ENCODE data around the gene BMERB1. TPM values are rescaled to one million over a fixed set of nuclear protein-coding genes. Genes with fewer than 3 reads are reported as not detected.
A peak's percentile ranks its signal among the peaks of the same experiment; 100 is the strongest.
"Not testable (repeated sequence)": the region's sequence is repeated elsewhere in the genome, so short reads cannot be mapped to it uniquely, and the experiment has no call there.

The BMERB1 gene
- polyA plus RNA-seq, 4 donors = 0.89 to 20.9 (median 4.7) TPM

DNA sequence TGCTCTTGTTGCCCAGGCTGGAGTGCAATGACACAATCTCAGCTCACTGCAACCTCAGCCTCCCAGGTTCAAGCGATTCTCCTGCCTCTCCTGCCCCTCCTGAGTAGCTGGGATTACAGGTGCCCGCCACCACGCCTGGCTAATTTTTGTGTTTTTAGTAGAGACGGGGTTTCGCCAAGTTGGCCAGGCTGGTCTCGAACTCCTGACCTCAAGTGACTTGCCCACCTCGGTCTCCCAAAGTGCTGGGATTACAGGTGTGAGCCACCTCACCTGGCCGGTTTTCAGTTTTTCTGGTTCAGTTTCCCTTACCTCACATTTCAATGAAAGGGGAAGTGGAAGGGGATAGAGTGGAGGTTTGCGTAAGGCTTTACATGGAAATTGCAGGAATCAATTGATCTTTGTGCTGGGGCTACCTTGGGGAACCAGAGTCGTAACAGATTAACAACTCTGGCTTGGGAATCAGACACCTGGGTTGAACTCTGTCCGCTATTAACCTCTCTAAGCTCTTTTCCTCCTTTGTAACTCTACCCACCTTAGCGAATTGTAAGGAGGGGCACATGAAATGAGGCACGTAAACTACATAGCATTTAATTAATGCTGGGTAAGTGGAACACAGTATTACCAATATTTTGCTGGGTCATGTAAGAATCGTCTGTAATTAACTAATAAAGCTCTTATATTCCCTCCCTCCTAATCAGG is 35.6 kb upstream of the BMERB1 start:
- peak overlapping the region in 2 of 3 donors; percentile 33 to 44 for H3K27ac ChIP-seq (ENCODE audit: low read depth in 1 of 3, low read length in 2 of 3)
- 35 to 62% (median 37%) methylated on average over 14 of the region's 14 CpGs for WGBS, 3 donors
- H3K4me3 ChIP-seq (ENCODE audit: low read depth in 1 of 3, low read length in 3 of 3) = no peak overlapping the region
- H3K9me3 ChIP-seq (ENCODE audit: control insufficient read depth in 2 of 2, insufficient read depth in 1 of 2, low read depth in 1 of 2, low read length in 1 of 2) = no peaks in the 10 kb centered on the region
- peaks cover 0 to 11% (median 0%) of the 10 kb centered on the region in 3 donors for H3K4me1 ChIP-seq (ENCODE audit: control insufficient read depth in 3 of 3, insufficient read depth in 2 of 3, low read depth in 1 of 3, low read length in 2 of 3)
- no peaks in the 10 kb centered on the region for H3K27me3 ChIP-seq (ENCODE audit: control insufficient read depth in 3 of 3, insufficient read depth in 3 of 3, low read length in 3 of 3)
- FAIRE-seq (no peak), DNase-seq (peak; percentile 83 to 87)
- H3K36me3 ChIP-seq (ENCODE audit: control insufficient read depth in 3 of 3, insufficient read depth in 2 of 3, low read depth in 1 of 3, low read length in 3 of 3) = peaks cover 0 to 15% (median 0%) of the 10 kb centered on the region in 3 donors

DNA sequence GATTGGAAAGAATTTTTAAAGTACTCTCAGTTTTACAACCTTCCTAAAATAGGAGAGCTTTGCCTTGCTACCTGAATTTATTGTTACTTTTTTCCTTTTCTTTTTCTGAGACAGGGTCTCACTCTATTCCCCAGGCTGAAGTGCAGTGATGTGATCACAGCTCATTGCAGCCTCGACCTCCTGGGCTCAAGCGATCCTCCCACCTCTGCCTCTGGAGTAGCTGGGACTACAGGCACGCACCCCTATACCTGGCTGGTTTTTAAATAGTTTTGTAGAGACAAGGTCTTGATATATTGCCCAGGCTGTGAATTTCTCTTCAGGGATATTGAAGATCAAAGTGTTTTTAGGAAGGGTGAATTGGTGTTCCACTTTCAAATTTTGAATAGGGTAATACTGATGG is 35.1 kb upstream of the BMERB1 start:
- Histone ChIP-seq H3K36me3 (ENCODE audit: control insufficient read depth in 3 of 3, insufficient read depth in 2 of 3, low read depth in 1 of 3, low read length in 3 of 3) (peaks cover 0 to 15% (median 0%) of the 10 kb centered on the region in 3 donors), H3K4me1 (ENCODE audit: control insufficient read depth in 3 of 3, insufficient read depth in 2 of 3, low read depth in 1 of 3, low read length in 2 of 3) (peaks cover 0 to 11% (median 0%) of the 10 kb centered on the region in 3 donors), H3K27me3 (ENCODE audit: control insufficient read depth in 3 of 3, insufficient read depth in 3 of 3, low read length in 3 of 3) (no peaks in the 10 kb centered on the region), H3K27ac (ENCODE audit: low read depth in 1 of 3, low read length in 2 of 3) (no peak overlapping the region), H3K4me3 (ENCODE audit: low read depth in 1 of 3, low read length in 3 of 3) (no peak overlapping the region), H3K9me3 (ENCODE audit: control insufficient read depth in 2 of 2, insufficient read depth in 1 of 2, low read depth in 1 of 2, low read length in 1 of 2) (no peaks in the 10 kb centered on the region)
- FAIRE-seq = no peak
- 32 to 68% (median 67%) methylated on average over 3 of the region's 3 CpGs for WGBS, 3 donors
- no peak for DNase-seq

DNA sequence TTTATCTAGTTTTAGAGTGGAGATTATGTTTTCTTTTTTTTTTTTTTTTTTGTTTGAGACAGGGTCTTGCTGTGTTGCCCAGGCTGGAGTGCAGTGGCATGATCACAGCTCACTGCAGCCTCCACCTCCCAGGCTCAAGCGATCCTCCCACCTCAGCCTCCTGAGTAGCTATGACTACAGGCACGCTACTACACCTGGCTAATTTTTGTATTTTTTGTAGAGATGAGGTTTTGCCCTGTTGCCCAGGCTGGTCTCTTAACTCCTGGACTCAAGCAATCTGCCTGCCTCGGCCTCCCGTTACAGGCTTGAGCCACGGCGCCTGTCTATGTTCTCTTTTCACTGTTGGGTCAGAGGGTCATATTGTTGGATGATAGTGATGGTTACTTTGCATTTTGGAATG is 34.1 kb upstream of the BMERB1 start:
- not testable (repeated sequence) for H3K27me3 ChIP-seq (ENCODE audit: control insufficient read depth in 3 of 3, insufficient read depth in 3 of 3, low read length in 3 of 3); H3K4me3 ChIP-seq (ENCODE audit: low read depth in 1 of 3, low read length in 3 of 3); H3K9me3 ChIP-seq (ENCODE audit: control insufficient read depth in 2 of 2, insufficient read depth in 1 of 2, low read depth in 1 of 2, low read length in 1 of 2); FAIRE-seq; H3K27ac ChIP-seq (ENCODE audit: low read depth in 1 of 3, low read length in 2 of 3); DNase-seq
- WGBS, 3 donors = 93 to 96% (median 93%) methylated on average over 6 of the region's 6 CpGs
- Histone ChIP-seq H3K36me3 (ENCODE audit: control insufficient read depth in 3 of 3, insufficient read depth in 2 of 3, low read depth in 1 of 3, low read length in 3 of 3) (peaks cover 0 to 18% (median 0%) of the 10 kb centered on the region in 3 donors), H3K4me1 (ENCODE audit: control insufficient read depth in 3 of 3, insufficient read depth in 2 of 3, low read depth in 1 of 3, low read length in 2 of 3) (peaks cover 0 to 11% (median 0%) of the 10 kb centered on the region in 3 donors)

DNA sequence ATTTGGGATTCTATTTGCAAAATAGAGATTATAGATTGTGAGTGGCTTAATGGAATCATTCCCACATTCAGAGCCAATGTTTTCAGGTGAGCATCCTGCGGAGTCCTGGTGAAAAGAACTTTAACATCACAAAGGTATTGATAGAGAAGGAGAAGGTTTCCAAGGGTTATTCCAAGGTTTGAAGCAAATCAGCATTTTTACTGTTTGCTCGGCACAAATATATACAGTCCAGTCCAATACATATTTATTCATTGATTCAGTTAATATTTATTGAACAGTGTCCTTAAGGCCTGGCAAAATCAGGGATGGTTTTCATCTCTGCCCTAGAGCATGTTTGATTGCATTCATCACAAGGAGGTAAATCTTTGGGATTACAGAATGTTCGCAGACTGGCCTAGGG is 32.4 kb upstream of the BMERB1 start:
- no peaks in the 10 kb centered on the region for H3K9me3 ChIP-seq (ENCODE audit: control insufficient read depth in 2 of 2, insufficient read depth in 1 of 2, low read depth in 1 of 2, low read length in 1 of 2)
- no peak for FAIRE-seq
- 92 to 93% (median 93%) methylated on average over 3 of the region's 3 CpGs for WGBS, 3 donors

DNA sequence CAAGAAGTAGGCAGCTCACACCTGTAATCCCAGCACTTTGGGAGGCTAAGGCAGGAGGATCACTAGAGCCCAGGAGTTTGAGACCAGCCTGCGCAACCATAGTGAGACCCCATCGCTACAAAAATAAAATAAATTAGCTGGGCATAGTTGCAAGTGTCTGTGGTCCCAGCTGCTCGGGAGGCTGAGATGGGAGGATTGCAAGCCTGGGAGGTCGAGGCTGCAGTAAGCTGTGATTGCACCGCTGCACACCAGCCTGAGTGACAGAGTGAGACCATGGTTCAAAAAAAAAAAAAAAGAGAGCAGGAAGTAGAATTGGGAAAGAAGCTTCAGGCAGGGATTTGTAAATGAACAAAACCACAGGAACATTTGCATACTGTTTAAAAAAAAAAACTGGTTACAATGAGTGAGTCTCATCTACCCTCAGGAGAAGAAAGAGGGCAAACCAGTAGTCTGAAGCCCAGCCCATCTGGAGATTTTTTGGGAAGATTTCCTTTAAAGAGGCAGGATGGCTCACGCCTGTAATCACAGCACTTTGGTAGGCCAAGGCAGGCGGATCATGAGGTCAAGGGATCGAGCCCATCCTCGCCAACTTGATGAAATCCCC is 30.9 kb upstream of the BMERB1 start:
- no peak for DNase-seq

More for the DNA sequence above, 32.4 kb upstream of the BMERB1 start:
- Histone ChIP-seq H3K4me3 (ENCODE audit: low read depth in 1 of 3, low read length in 3 of 3) (no peak overlapping the region), H3K27me3 (ENCODE audit: control insufficient read depth in 3 of 3, insufficient read depth in 3 of 3, low read length in 3 of 3) (no peaks in the 10 kb centered on the region), H3K36me3 (ENCODE audit: control insufficient read depth in 3 of 3, insufficient read depth in 2 of 3, low read depth in 1 of 3, low read length in 3 of 3) (peaks cover 0 to 18% (median 0%) of the 10 kb centered on the region in 3 donors), H3K27ac (ENCODE audit: low read depth in 1 of 3, low read length in 2 of 3) (no peak overlapping the region), H3K4me1 (ENCODE audit: control insufficient read depth in 3 of 3, insufficient read depth in 2 of 3, low read depth in 1 of 3, low read length in 2 of 3) (peaks cover 0 to 11% (median 0%) of the 10 kb centered on the region in 3 donors)
- no peak for DNase-seq

DNA sequence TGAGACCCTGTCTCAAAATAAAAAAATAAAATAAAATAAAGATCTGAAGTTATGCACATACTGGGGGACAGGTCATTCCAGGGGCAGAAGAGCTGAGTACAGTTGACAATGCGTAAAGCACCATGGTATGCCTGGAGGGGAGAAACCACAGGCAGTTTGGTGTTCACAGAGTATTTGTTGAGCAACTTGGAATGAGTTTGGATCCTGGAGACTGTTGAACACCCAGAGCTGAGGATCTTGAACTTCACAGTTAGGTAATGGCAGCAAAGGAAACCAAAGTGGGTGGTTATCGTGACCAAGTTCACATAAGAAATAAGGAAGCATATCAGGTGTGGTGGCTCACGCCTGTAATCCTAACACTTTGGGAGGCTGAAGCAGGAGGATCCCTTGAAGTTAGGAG is 30.3 kb upstream of the BMERB1 start:
- not testable (repeated sequence) for H3K9me3 ChIP-seq (ENCODE audit: control insufficient read depth in 2 of 2, insufficient read depth in 1 of 2, low read depth in 1 of 2, low read length in 1 of 2); H3K4me3 ChIP-seq (ENCODE audit: low read depth in 1 of 3, low read length in 3 of 3); H3K27me3 ChIP-seq (ENCODE audit: control insufficient read depth in 3 of 3, insufficient read depth in 3 of 3, low read length in 3 of 3); H3K27ac ChIP-seq (ENCODE audit: low read depth in 1 of 3, low read length in 2 of 3); DNase-seq; H3K4me1 ChIP-seq (ENCODE audit: control insufficient read depth in 3 of 3, insufficient read depth in 2 of 3, low read depth in 1 of 3, low read length in 2 of 3); FAIRE-seq
- WGBS, 3 donors = 87 to 92% (median 88%) methylated on average over 3 of the region's 3 CpGs
- H3K36me3 ChIP-seq (ENCODE audit: control insufficient read depth in 3 of 3, insufficient read depth in 2 of 3, low read depth in 1 of 3, low read length in 3 of 3) = peaks cover 0 to 18% (median 1%) of the 10 kb centered on the region in 3 donors

More for the DNA sequence above, 30.9 kb upstream of the BMERB1 start:
- no peak overlapping the region for H3K27ac ChIP-seq (ENCODE audit: low read depth in 1 of 3, low read length in 2 of 3)
- WGBS, 3 donors = 86 to 97% (median 95%) methylated on average over 9 of the region's 9 CpGs
- H3K4me1 ChIP-seq (ENCODE audit: control insufficient read depth in 3 of 3, insufficient read depth in 2 of 3, low read depth in 1 of 3, low read length in 2 of 3) = peaks cover 0 to 7% (median 0%) of the 10 kb centered on the region in 3 donors
- peaks cover 0 to 18% (median 0%) of the 10 kb centered on the region in 3 donors for H3K36me3 ChIP-seq (ENCODE audit: control insufficient read depth in 3 of 3, insufficient read depth in 2 of 3, low read depth in 1 of 3, low read length in 3 of 3)
- no peak for FAIRE-seq
- H3K27me3 ChIP-seq (ENCODE audit: control insufficient read depth in 3 of 3, insufficient read depth in 3 of 3, low read length in 3 of 3) = no peaks in the 10 kb centered on the region
- H3K9me3 ChIP-seq (ENCODE audit: control insufficient read depth in 2 of 2, insufficient read depth in 1 of 2, low read depth in 1 of 2, low read length in 1 of 2) = no peaks in the 10 kb centered on the region
- no peak overlapping the region for H3K4me3 ChIP-seq (ENCODE audit: low read depth in 1 of 3, low read length in 3 of 3)

DNA sequence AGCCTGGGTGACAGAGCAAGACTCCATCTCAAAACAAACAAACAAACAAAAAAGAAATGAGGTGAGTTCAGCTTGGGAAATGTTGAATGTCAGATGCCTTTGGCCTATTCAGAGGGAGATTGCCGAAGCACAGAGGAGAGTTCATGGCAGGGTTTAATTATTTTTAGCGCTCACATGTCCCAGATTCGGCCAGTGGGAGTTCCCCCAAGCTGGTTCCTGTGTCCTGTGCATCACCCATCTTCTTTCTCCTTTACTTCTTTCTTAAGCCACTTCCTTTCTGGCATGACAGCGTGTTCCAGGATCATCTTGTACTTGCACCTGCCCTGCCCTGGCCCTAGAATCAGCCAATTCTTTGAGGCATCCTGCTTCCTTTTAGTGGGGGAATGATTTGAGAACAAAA is 29.6 kb upstream of the BMERB1 start:
- 62 to 85% (median 79%) methylated on average over 4 of the region's 4 CpGs for WGBS, 3 donors
- FAIRE-seq = no peak
- H3K27ac ChIP-seq (ENCODE audit: low read depth in 1 of 3, low read length in 2 of 3) = no peak overlapping the region

DNA sequence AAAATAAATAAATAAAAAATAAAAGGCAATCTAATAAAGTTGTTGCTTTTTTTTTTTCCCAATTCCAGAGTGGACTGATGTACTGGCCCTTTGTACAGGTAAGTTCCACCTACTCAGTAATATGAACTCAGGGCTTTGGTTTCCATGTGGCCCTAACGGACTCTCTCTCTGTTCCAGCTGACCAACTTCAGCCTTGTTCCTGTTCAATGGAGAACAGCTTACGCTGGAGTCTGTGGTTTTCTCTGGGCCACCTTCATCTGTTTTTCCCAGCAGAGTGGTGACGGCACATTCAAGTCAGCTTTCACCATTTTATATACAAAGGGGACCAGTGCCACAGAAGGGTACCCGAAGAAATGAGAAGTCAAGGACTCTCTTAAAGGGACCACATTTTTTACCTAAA is 26.6 kb upstream of the BMERB1 start:
- not testable (repeated sequence) for DNase-seq; FAIRE-seq; H3K27ac ChIP-seq (ENCODE audit: low read depth in 1 of 3, low read length in 2 of 3); H3K27me3 ChIP-seq (ENCODE audit: control insufficient read depth in 3 of 3, insufficient read depth in 3 of 3, low read length in 3 of 3); H3K4me3 ChIP-seq (ENCODE audit: low read depth in 1 of 3, low read length in 3 of 3); H3K36me3 ChIP-seq (ENCODE audit: control insufficient read depth in 3 of 3, insufficient read depth in 2 of 3, low read depth in 1 of 3, low read length in 3 of 3); H3K4me1 ChIP-seq (ENCODE audit: control insufficient read depth in 3 of 3, insufficient read depth in 2 of 3, low read depth in 1 of 3, low read length in 2 of 3); H3K9me3 ChIP-seq (ENCODE audit: control insufficient read depth in 2 of 2, insufficient read depth in 1 of 2, low read depth in 1 of 2, low read length in 1 of 2)
- 84 to 93% (median 85%) methylated on average over 4 of the region's 4 CpGs for WGBS, 3 donors

More for the DNA sequence above, 29.6 kb upstream of the BMERB1 start:
- no peaks in the 10 kb centered on the region for H3K9me3 ChIP-seq (ENCODE audit: control insufficient read depth in 2 of 2, insufficient read depth in 1 of 2, low read depth in 1 of 2, low read length in 1 of 2)
- no peak for DNase-seq
- no peaks in the 10 kb centered on the region for H3K27me3 ChIP-seq (ENCODE audit: control insufficient read depth in 3 of 3, insufficient read depth in 3 of 3, low read length in 3 of 3)
- H3K4me3 ChIP-seq (ENCODE audit: low read depth in 1 of 3, low read length in 3 of 3) = no peak overlapping the region
- H3K36me3 ChIP-seq (ENCODE audit: control insufficient read depth in 3 of 3, insufficient read depth in 2 of 3, low read depth in 1 of 3, low read length in 3 of 3) = peaks cover 0 to 17% (median 2%) of the 10 kb centered on the region in 3 donors
- no peaks in the 10 kb centered on the region for H3K4me1 ChIP-seq (ENCODE audit: control insufficient read depth in 3 of 3, insufficient read depth in 2 of 3, low read depth in 1 of 3, low read length in 2 of 3)

Data from small intestine (tissue), 7 donors.